Central memory CD8-positive, alpha-beta T cell (primary cell): ENCODE results near the gene ARHGEF39.
A peak's percentile ranks its signal among the peaks of the same experiment; 100 is the strongest.

Experiments used
- ATAC-seq: fragments of 150-1000 bp; cut with Tn5 transposase; replicated peaks from 2 replicates; pipeline ENCODE4 v1.10.0; 2022; ENCODE audit warnings: mild to moderate bottlenecking, moderate FRiP score, moderate number of reproducible peaks; ENCODE audit not compliant: poor library complexity, severe bottlenecking; ENCODE audit errors: extremely low read depth
- DNase-seq, 2 donors: peaks; one replicate each; pipeline ENCODE4 v3.0.0; 2021; ENCODE audit warnings: low spot score in 2 of 2
- H3K27ac Mint-ChIP-seq: one replicate; pipeline ENCODE4 v1.8.0; 2022; ENCODE audit warnings: low read depth, mild to moderate bottlenecking, moderate library complexity, mixed read lengths
- H3K27me3 Mint-ChIP-seq: one replicate; pipeline ENCODE4 v1.8.0; 2022; ENCODE audit warnings: mixed read lengths
- H3K36me3 Mint-ChIP-seq: one replicate; pipeline ENCODE4 v1.8.0; 2022; ENCODE audit warnings: mild to moderate bottlenecking, moderate library complexity, mixed read lengths; ENCODE audit not compliant: insufficient read depth
- H3K4me1 Mint-ChIP-seq: one replicate; pipeline ENCODE4 v1.8.0; 2022; ENCODE audit warnings: mixed read lengths
- H3K4me3 Mint-ChIP-seq: one replicate; pipeline ENCODE4 v1.8.0; 2022; ENCODE audit warnings: mild to moderate bottlenecking, moderate library complexity, mixed read lengths
- H3K9me3 Mint-ChIP-seq: one replicate; pipeline ENCODE4 v1.8.0; 2022; ENCODE audit warnings: mixed read lengths

Gene ARHGEF39

GRCh38 chr9:35702696-35703095, 37.7 kb upstream of the ARHGEF39 start:
- DNase-seq (no peak), ATAC-seq (no peak)
- no peaks in the 10 kb centered on the region for H3K27me3 Mint-ChIP-seq
- no peak overlapping the region for H3K4me3 Mint-ChIP-seq
- no peaks in the 10 kb centered on the region for H3K9me3 Mint-ChIP-seq
- H3K27ac Mint-ChIP-seq: peak overlapping the region; percentile 52
- peaks cover 8% of the 10 kb centered on the region for H3K4me1 Mint-ChIP-seq
- peaks cover 42% of the 10 kb centered on the region for H3K36me3 Mint-ChIP-seq

GRCh38 chr9:35700942-35701341, 35.9 kb upstream of the ARHGEF39 start:
- DNase-seq (no peak), ATAC-seq (no peak)
- Mint-ChIP-seq H3K9me3 (no peaks in the 10 kb centered on the region), H3K27ac (no peak overlapping the region), H3K27me3 (no peaks in the 10 kb centered on the region), H3K4me1 (peaks cover 17% of the 10 kb centered on the region), H3K4me3 (no peak overlapping the region), H3K36me3 (peaks cover 33% of the 10 kb centered on the region)

- ATAC-seq (no peak), DNase-seq (no peak)
- H3K27ac Mint-ChIP-seq: no peak overlapping the region
- no peak overlapping the region for H3K4me3 Mint-ChIP-seq
- peaks cover 30% of the 10 kb centered on the region for H3K36me3 Mint-ChIP-seq
- H3K9me3 Mint-ChIP-seq: no peaks in the 10 kb centered on the region
- peaks cover 17% of the 10 kb centered on the region for H3K4me1 Mint-ChIP-seq
- H3K27me3 Mint-ChIP-seq: no peaks in the 10 kb centered on the region
Measured at GRCh38 chr9:35700031-35700430, 35.0 kb upstream of the ARHGEF39 start.

- H3K9me3 Mint-ChIP-seq: no peaks in the 10 kb centered on the region
- ATAC-seq: no peak
- H3K27me3 Mint-ChIP-seq: no peaks in the 10 kb centered on the region
- peaks cover 17% of the 10 kb centered on the region for H3K4me1 Mint-ChIP-seq
- H3K27ac Mint-ChIP-seq: no peak overlapping the region
- H3K36me3 Mint-ChIP-seq: peaks cover 19% of the 10 kb centered on the region
- H3K4me3 Mint-ChIP-seq: no peak overlapping the region
- no peak for DNase-seq
Measured at GRCh38 chr9:35698231-35698630, 33.2 kb upstream of the ARHGEF39 start.

- DNase-seq (no peak), ATAC-seq (no peak)
- Mint-ChIP-seq H3K27ac (no peak overlapping the region), H3K27me3 (no peaks in the 10 kb centered on the region), H3K9me3 (no peaks in the 10 kb centered on the region), H3K4me1 (peaks cover 17% of the 10 kb centered on the region), H3K4me3 (no peak overlapping the region), H3K36me3 (peaks cover 11% of the 10 kb centered on the region)
Measured at GRCh38 chr9:35697486-35697885, 32.5 kb upstream of the ARHGEF39 start.

GRCh38 chr9:35696520-35697215, 31.7 kb upstream of the ARHGEF39 start:
- Mint-ChIP-seq H3K4me3 (no peak overlapping the region), H3K4me1 (peaks cover 22% of the 10 kb centered on the region), H3K36me3 (peaks cover 9% of the 10 kb centered on the region), H3K27me3 (no peaks in the 10 kb centered on the region), H3K9me3 (no peaks in the 10 kb centered on the region), H3K27ac (no peak overlapping the region)
- DNase-seq (peak; percentile 27 to 40), ATAC-seq (peak; percentile 72)

GRCh38 chr9:35695943-35696401, 31.0 kb upstream of the ARHGEF39 start:
- ATAC-seq: no peak
- Mint-ChIP-seq H3K9me3 (no peaks in the 10 kb centered on the region), H3K36me3 (peaks cover 11% of the 10 kb centered on the region), H3K27ac (no peak overlapping the region), H3K4me1 (peaks cover 29% of the 10 kb centered on the region), H3K27me3 (no peaks in the 10 kb centered on the region), H3K4me3 (no peak overlapping the region)
- no peak for DNase-seq

- no peaks in the 10 kb centered on the region for H3K27me3 Mint-ChIP-seq
- H3K4me3 Mint-ChIP-seq: peak overlapping the region; percentile 85
- peak overlapping the region; percentile 80 for H3K27ac Mint-ChIP-seq
- ATAC-seq (no peak), DNase-seq (no peak)
- H3K36me3 Mint-ChIP-seq: peaks cover 5% of the 10 kb centered on the region
- H3K4me1 Mint-ChIP-seq: peaks cover 33% of the 10 kb centered on the region
- H3K9me3 Mint-ChIP-seq: no peaks in the 10 kb centered on the region
Measured at GRCh38 chr9:35691757-35692301, 26.8 kb upstream of the ARHGEF39 start.

GRCh38 chr9:35691334-35691650, 26.3 kb upstream of the ARHGEF39 start:
- ATAC-seq (no peak), DNase-seq (no peak)
- H3K27ac Mint-ChIP-seq: peak overlapping the region; percentile 80
- H3K27me3 Mint-ChIP-seq: no peaks in the 10 kb centered on the region
- H3K4me3 Mint-ChIP-seq: peak overlapping the region; percentile 85
- peaks cover 28% of the 10 kb centered on the region for H3K4me1 Mint-ChIP-seq
- H3K36me3 Mint-ChIP-seq: peaks cover 4% of the 10 kb centered on the region
- H3K9me3 Mint-ChIP-seq: no peaks in the 10 kb centered on the region

GRCh38 chr9:35690614-35691333, 25.8 kb upstream of the ARHGEF39 start:
- Mint-ChIP-seq H3K27me3 (no peaks in the 10 kb centered on the region), H3K36me3 (peaks cover 7% of the 10 kb centered on the region), H3K27ac (peak overlapping the region; percentile 80), H3K4me3 (peak overlapping the region; percentile 85), H3K9me3 (no peaks in the 10 kb centered on the region), H3K4me1 (peaks cover 27% of the 10 kb centered on the region)
- ATAC-seq: peak; percentile 40
- DNase-seq: no peak

- ATAC-seq (no peak), DNase-seq (no peak)
- Mint-ChIP-seq H3K27ac (peak overlapping the region; percentile 22), H3K4me3 (peak overlapping the region; percentile 85), H3K9me3 (no peaks in the 10 kb centered on the region), H3K27me3 (no peaks in the 10 kb centered on the region), H3K36me3 (peaks cover 7% of the 10 kb centered on the region), H3K4me1 (peaks cover 27% of the 10 kb centered on the region)
Measured at GRCh38 chr9:35690294-35690613, 25.3 kb upstream of the ARHGEF39 start.

GRCh38 chr9:35689542-35690293, 24.7 kb upstream of the ARHGEF39 start, which contains the start of gene TPM2:
Gene TPM2 (minus strand): TSS chr9:35689925. CDS start chr9:35689817, 108 bp downstream.
- DNase-seq (no peak), ATAC-seq (no peak)
- no peaks in the 10 kb centered on the region for H3K27me3 Mint-ChIP-seq
- H3K4me3 Mint-ChIP-seq: peak within 1 kb of the TSS; percentile 85
- no peaks in the 10 kb centered on the region for H3K9me3 Mint-ChIP-seq
- H3K36me3 Mint-ChIP-seq: peaks cover 7% of the 10 kb centered on the region
- H3K27ac Mint-ChIP-seq: peak within 1 kb of the TSS; percentile 80
- peaks cover 27% of the 10 kb centered on the region for H3K4me1 Mint-ChIP-seq
